HCT116 (cell line): ENCODE data around the gene TK2.

Experiments used
- ELF1 ChIP-seq: IDR thresholded peaks from 2 replicates; pipeline ENCODE4 v1.6.1; 2012; ENCODE audit warnings: low read depth, borderline replicate concordance
- EZH2 ChIP-seq: fragments of 200-600 bp; sonication (generic); IDR thresholded peaks from 2 replicates; pipeline ENCODE4 v1.6.1; 2017; ENCODE audit warnings: antibody characterized with exemption, mixed run types
- EZH2phosphoT487 ChIP-seq: fragments of 200-600 bp; IDR thresholded peaks from 2 replicates; pipeline ENCODE4 v1.6.1; 2018; ENCODE audit warnings: antibody characterized with exemption, borderline replicate concordance
- JUND ChIP-seq: IDR thresholded peaks from 2 replicates; pipeline ENCODE4 v1.6.1; 2012
- POLR2A ChIP-seq: IDR thresholded peaks from 2 replicates; pipeline ENCODE4 v1.7.0; 2011; ENCODE audit warnings: borderline replicate concordance; ENCODE audit not compliant: insufficient read depth, insufficient read length; ENCODE audit errors: extremely low read depth
- YY1 ChIP-seq: IDR thresholded peaks from 2 replicates; pipeline ENCODE4 v1.6.1; 2011; ENCODE audit warnings: low read length, low read depth, moderate library complexity, mild to moderate bottlenecking; ENCODE audit not compliant: insufficient replicate concordance; ENCODE audit errors: extremely low read depth
- TF ChIP-seq, protein P1 (sequence below): IDR thresholded peaks from 2 replicates; pipeline ENCODE4 v1.6.1; 2012; ENCODE audit warnings: low read depth
- TF ChIP-seq, protein P2 (sequence below): IDR thresholded peaks from 2 replicates; pipeline ENCODE4 v1.6.1; 2011; ENCODE audit warnings: mild to moderate bottlenecking, low read length, moderate library complexity; ENCODE audit not compliant: insufficient replicate concordance; ENCODE audit errors: extremely low read depth

DNA sequence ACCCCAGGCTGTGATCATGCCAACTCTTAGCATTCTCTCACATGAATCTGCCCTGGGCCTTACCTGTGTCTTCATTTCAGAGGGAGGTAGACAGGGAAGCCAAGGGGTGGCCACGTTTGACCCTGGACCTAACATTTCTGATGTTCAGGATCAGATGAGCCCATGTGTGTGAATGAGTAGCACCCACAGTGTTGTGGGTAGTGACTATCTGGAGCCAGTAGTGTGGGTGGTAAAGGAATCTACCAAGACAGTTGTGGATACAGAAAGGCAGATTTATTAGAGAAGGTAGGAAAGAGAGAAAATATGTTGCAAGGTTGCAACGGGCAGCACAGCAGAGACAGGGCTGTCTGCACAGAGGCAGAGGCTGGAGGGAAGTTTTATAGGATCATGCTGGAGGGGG is 60.5 kb downstream of the TK2 start:
- TF ChIP-seq EZH2phosphoT487 (no peak), ELF1 (no peak), EZH2 (no peak), JUND (no peak), YY1 (no peak), POLR2A (no peak)
- TF ChIP-seq, protein P1, sequence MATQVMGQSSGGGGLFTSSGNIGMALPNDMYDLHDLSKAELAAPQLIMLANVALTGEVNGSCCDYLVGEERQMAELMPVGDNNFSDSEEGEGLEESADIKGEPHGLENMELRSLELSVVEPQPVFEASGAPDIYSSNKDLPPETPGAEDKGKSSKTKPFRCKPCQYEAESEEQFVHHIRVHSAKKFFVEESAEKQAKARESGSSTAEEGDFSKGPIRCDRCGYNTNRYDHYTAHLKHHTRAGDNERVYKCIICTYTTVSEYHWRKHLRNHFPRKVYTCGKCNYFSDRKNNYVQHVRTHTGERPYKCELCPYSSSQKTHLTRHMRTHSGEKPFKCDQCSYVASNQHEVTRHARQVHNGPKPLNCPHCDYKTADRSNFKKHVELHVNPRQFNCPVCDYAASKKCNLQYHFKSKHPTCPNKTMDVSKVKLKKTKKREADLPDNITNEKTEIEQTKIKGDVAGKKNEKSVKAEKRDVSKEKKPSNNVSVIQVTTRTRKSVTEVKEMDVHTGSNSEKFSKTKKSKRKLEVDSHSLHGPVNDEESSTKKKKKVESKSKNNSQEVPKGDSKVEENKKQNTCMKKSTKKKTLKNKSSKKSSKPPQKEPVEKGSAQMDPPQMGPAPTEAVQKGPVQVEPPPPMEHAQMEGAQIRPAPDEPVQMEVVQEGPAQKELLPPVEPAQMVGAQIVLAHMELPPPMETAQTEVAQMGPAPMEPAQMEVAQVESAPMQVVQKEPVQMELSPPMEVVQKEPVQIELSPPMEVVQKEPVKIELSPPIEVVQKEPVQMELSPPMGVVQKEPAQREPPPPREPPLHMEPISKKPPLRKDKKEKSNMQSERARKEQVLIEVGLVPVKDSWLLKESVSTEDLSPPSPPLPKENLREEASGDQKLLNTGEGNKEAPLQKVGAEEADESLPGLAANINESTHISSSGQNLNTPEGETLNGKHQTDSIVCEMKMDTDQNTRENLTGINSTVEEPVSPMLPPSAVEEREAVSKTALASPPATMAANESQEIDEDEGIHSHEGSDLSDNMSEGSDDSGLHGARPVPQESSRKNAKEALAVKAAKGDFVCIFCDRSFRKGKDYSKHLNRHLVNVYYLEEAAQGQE, result no peak
- TF ChIP-seq, protein P2, sequence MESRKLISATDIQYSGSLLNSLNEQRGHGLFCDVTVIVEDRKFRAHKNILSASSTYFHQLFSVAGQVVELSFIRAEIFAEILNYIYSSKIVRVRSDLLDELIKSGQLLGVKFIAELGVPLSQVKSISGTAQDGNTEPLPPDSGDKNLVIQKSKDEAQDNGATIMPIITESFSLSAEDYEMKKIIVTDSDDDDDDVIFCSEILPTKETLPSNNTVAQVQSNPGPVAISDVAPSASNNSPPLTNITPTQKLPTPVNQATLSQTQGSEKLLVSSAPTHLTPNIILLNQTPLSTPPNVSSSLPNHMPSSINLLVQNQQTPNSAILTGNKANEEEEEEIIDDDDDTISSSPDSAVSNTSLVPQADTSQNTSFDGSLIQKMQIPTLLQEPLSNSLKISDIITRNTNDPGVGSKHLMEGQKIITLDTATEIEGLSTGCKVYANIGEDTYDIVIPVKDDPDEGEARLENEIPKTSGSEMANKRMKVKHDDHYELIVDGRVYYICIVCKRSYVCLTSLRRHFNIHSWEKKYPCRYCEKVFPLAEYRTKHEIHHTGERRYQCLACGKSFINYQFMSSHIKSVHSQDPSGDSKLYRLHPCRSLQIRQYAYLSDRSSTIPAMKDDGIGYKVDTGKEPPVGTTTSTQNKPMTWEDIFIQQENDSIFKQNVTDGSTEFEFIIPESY, result no peak
